Measurements from ENCODE around the gene RASGRP1.

Gene RASGRP1

GRCh38 chr15:38535491-38536200 lies 29.0 kb downstream of the RASGRP1 start:
- DNase-seq (ENCODE audit: low read depth), result no peak

- no peak for DNase-seq (ENCODE audit: low read depth)
Measured at GRCh38 chr15:38534691-38535090, 29.9 kb downstream of the RASGRP1 start.

- DNase-seq (ENCODE audit: low read depth), result no peak
Measured at GRCh38 chr15:38533926-38534325, 30.7 kb downstream of the RASGRP1 start.

GRCh38 chr15:38533416-38533915 lies 31.1 kb downstream of the RASGRP1 start:
- no peak for DNase-seq (ENCODE audit: low read depth)

- DNase-seq (ENCODE audit: low read depth), result no peak
Measured at GRCh38 chr15:38532728-38533127, 31.9 kb downstream of the RASGRP1 start.

- DNase-seq (ENCODE audit: low read depth), result no peak
Measured at GRCh38 chr15:38531509-38531908, 33.1 kb downstream of the RASGRP1 start.

- DNase-seq (ENCODE audit: low read depth), result no peak
Measured at GRCh38 chr15:38530113-38530512, 34.5 kb downstream of the RASGRP1 start.

GRCh38 chr15:38528294-38528693 lies 36.3 kb downstream of the RASGRP1 start:
- DNase-seq (ENCODE audit: low read depth), result no peak

GRCh38 chr15:38526158-38526557 lies 38.5 kb downstream of the RASGRP1 start:
- no peak for DNase-seq (ENCODE audit: low read depth)

GRCh38 chr15:38525489-38525888 lies 39.1 kb downstream of the RASGRP1 start:
- no peak for DNase-seq (ENCODE audit: low read depth)

- DNase-seq (ENCODE audit: low read depth), result no peak
Measured at GRCh38 chr15:38524156-38524555, 40.5 kb downstream of the RASGRP1 start.

GRCh38 chr15:38522922-38523321 lies 41.7 kb downstream of the RASGRP1 start:
- DNase-seq (ENCODE audit: low read depth), result no peak

GRCh38 chr15:38521316-38521715 lies 43.3 kb downstream of the RASGRP1 start:
- DNase-seq (ENCODE audit: low read depth), result no peak

- no peak for DNase-seq (ENCODE audit: low read depth)
Measured at GRCh38 chr15:38520035-38520434, 44.6 kb downstream of the RASGRP1 start.

- DNase-seq (ENCODE audit: low read depth), result no peak
Measured at GRCh38 chr15:38518084-38518483, 46.5 kb downstream of the RASGRP1 start.

GRCh38 chr15:38517312-38517975 lies 47.2 kb downstream of the RASGRP1 start:
- no peak for DNase-seq (ENCODE audit: low read depth)

- no peak for DNase-seq (ENCODE audit: low read depth)
Measured at GRCh38 chr15:38516626-38517025, 48.0 kb downstream of the RASGRP1 start.

- no peak for DNase-seq (ENCODE audit: low read depth)
Measured at GRCh38 chr15:38514601-38515000, 50.0 kb downstream of the RASGRP1 start.

GRCh38 chr15:38512901-38513300 lies 51.7 kb downstream of the RASGRP1 start:
- no peak for DNase-seq (ENCODE audit: low read depth)

GRCh38 chr15:38509152-38509551 lies 55.5 kb downstream of the RASGRP1 start:
- no peak for DNase-seq (ENCODE audit: low read depth)

- DNase-seq (ENCODE audit: low read depth), result no peak
Measured at GRCh38 chr15:38508647-38509046, 56.0 kb downstream of the RASGRP1 start.

- no peak for DNase-seq (ENCODE audit: low read depth)
Measured at GRCh38 chr15:38507570-38507969, 57.0 kb downstream of the RASGRP1 start.

- no peak for DNase-seq (ENCODE audit: low read depth)
Measured at GRCh38 chr15:38506997-38507396, 57.6 kb downstream of the RASGRP1 start.

Data from stimulated activated CD8-positive, alpha-beta memory T cell treated with anti-CD3 and anti-CD28 coated beads, Interleukin-15, amount 100 ng/mL, for 24 hours (primary cell).